ENCODE data around the gene GNLY.

DNA sequence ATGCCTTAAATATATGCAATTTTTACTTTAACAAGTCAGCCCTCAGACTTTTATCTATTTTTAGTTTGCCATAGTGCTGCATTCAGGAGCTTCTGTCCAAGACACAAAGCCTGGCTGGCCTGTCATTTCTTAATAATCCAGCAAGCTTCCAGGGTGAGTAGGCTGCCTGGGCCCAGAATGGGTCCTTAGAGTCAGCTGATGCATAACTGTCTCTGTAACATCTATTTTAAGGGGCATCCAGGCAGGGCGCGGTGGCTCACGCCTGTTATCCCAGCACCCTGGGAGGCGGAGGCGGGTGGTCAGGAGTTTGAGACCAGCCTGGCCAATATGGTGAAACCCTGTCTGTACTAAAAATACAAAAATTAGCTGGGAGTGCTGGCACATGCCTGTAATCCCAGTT, 11.8 kb upstream of the GNLY start:
- TF ChIP-seq ZNF274 (IDR thresholded peaks at IDR 0.05; ENCODE audit: low read depth, low read length) (no peak), YY1 (IDR thresholded peaks at IDR 0.05; ENCODE audit: insufficient read depth, insufficient read length) (no peak), SUZ12 (IDR thresholded peaks at IDR 0.05; ENCODE audit: extremely low read depth, insufficient read depth, insufficient read length) (no peak)

All from NT2/D1 (cell line).